HEK293 (cell line): Measurements from ENCODE around the gene TPRX2.
"Not testable (repeated sequence)": the region's sequence is repeated elsewhere in the genome, so short reads cannot be mapped to it uniquely, and the experiment has no call there.

Source experiments
- CTCF ChIA-PET: fragments of 350-600 bp; formaldehyde crosslinking; extraction: SDS; loops from one replicate; lab custom pipeline; 2021; ENCODE audit warnings: antibody characterized with exemption; lab: Yijun Ruan, JAX
- POLR2A ChIA-PET: fragments of 300-600 bp; formaldehyde crosslinking; extraction: SDS; loops from one replicate; lab custom pipeline; 2020; ENCODE audit warnings: antibody characterized with exemption, inconsistent platforms; lab: Yijun Ruan, JAX
- H3K27ac ChIP-seq: fragments of 200-500 bp; sonication (Bioruptor generic); 2 replicates; pipeline ENCODE4 v1.5.1; 2014; ENCODE audit warnings: low read depth, low read length, control low read depth, inconsistent platforms; ENCODE audit errors: extremely low read depth
- H3K36me3 ChIP-seq, 2 experiments: fragments of 200-500 bp in 1 of 2; sonication (Bioruptor generic) in 1 of 2; 1 replicate in 1 of 2; 2 replicates in 1 of 2; pipeline ENCODE4 v1.5.1; 2014 to 2017; ENCODE audit warnings: inconsistent platforms in 2 of 2, low read length in 2 of 2; ENCODE audit not compliant: control insufficient read depth in 2 of 2, insufficient read depth in 1 of 2
- H3K4me1 ChIP-seq: fragments of 200-500 bp; sonication (Bioruptor generic); 2 replicates; pipeline ENCODE4 v1.5.1; 2014; ENCODE audit warnings: mild to moderate bottlenecking, low read length, inconsistent platforms; ENCODE audit not compliant: control insufficient read depth, insufficient read depth
- H3K4me3 ChIP-seq: 2 replicates; pipeline ENCODE4 v1.5.1; 2011; ENCODE audit warnings: low read depth, mild to moderate bottlenecking, control low read depth, low read length, moderate library complexity
- H3K9me3 ChIP-seq: fragments of 200-500 bp; sonication (Bioruptor generic); 2 replicates; pipeline ENCODE4 v1.5.1; 2014; ENCODE audit warnings: low read depth, low read length, inconsistent platforms; ENCODE audit not compliant: control insufficient read depth, insufficient read depth
- AEBP2 ChIP-seq: fragments of 450-650 bp; formaldehyde crosslinking; IDR thresholded peaks from 2 replicates; pipeline ENCODE4 v1.5.1; 2016; ENCODE audit warnings: missing biosample characterization, missing genetic modification characterization, borderline replicate concordance
- CTCF ChIP-seq: fragments of 450-650 bp; formaldehyde crosslinking; IDR thresholded peaks from 2 replicates; pipeline ENCODE4 v1.5.1; 2016; ENCODE audit warnings: missing biosample characterization, missing genetic modification characterization
- KLF8 ChIP-seq: fragments of 450-650 bp; formaldehyde crosslinking; IDR thresholded peaks from 2 replicates; pipeline ENCODE4 v1.5.1; 2016; ENCODE audit warnings: missing biosample characterization, missing genetic modification characterization
- TCF7L2 ChIP-seq: IDR thresholded peaks from 2 replicates; pipeline ENCODE4 v1.6.1; 2011; ENCODE audit warnings: low read depth, mild to moderate bottlenecking, inconsistent platforms, low read length, moderate library complexity, borderline replicate concordance
- ZNF112 ChIP-seq: fragments of 450-650 bp; formaldehyde crosslinking; IDR thresholded peaks from 2 replicates; pipeline ENCODE4 v1.5.0; 2017; ENCODE audit warnings: missing biosample characterization, missing genetic modification characterization
- ZNF132 ChIP-seq: fragments of 450-650 bp; formaldehyde crosslinking; IDR thresholded peaks from 2 replicates; pipeline ENCODE4 v1.5.1; 2017; ENCODE audit warnings: missing biosample characterization, missing genetic modification characterization, borderline replicate concordance
- ZNF157 ChIP-seq: fragments of 450-650 bp; formaldehyde crosslinking; IDR thresholded peaks from 2 replicates; pipeline ENCODE4 v1.5.1; 2016; ENCODE audit warnings: missing biosample characterization, missing genetic modification characterization
- ZNF248 ChIP-seq: fragments of 450-650 bp; formaldehyde crosslinking; IDR thresholded peaks from 2 replicates; pipeline ENCODE4 v1.5.1; 2017; ENCODE audit warnings: missing biosample characterization, missing genetic modification characterization
- ZNF266 ChIP-seq: fragments of 450-650 bp; formaldehyde crosslinking; IDR thresholded peaks from 2 replicates; pipeline ENCODE4 v1.5.1; 2016; ENCODE audit warnings: missing biosample characterization, missing genetic modification characterization, low read depth
- ZNF354C ChIP-seq: fragments of 450-650 bp; formaldehyde crosslinking; IDR thresholded peaks from 2 replicates; pipeline ENCODE4 v1.5.1; 2016; ENCODE audit warnings: missing biosample characterization, missing genetic modification characterization, low read depth, borderline replicate concordance
- ZNF391 ChIP-seq: fragments of 450-650 bp; formaldehyde crosslinking; IDR thresholded peaks from 2 replicates; pipeline ENCODE4 v1.5.1; 2016; ENCODE audit warnings: low read depth, missing biosample characterization, missing genetic modification characterization, borderline replicate concordance
- ZNF571 ChIP-seq: fragments of 450-650 bp; formaldehyde crosslinking; IDR thresholded peaks from 2 replicates; pipeline ENCODE4 v1.5.0; 2017; ENCODE audit warnings: missing biosample characterization, missing genetic modification characterization
- ZNF610 ChIP-seq: fragments of 450-650 bp; formaldehyde crosslinking; IDR thresholded peaks from 2 replicates; pipeline ENCODE4 v1.5.1; 2016; ENCODE audit warnings: missing biosample characterization, missing genetic modification characterization, borderline replicate concordance
- ZNF664 ChIP-seq: fragments of 450-650 bp; formaldehyde crosslinking; IDR thresholded peaks from 2 replicates; pipeline ENCODE4 v1.5.1; 2016; ENCODE audit warnings: missing biosample characterization, missing genetic modification characterization
- ZSCAN18 ChIP-seq: fragments of 450-650 bp; formaldehyde crosslinking; IDR thresholded peaks from 2 replicates; pipeline ENCODE4 v1.5.1; 2016; ENCODE audit warnings: missing biosample characterization, missing genetic modification characterization
- TF ChIP-seq, protein P1 (sequence below): fragments of 450-650 bp; formaldehyde crosslinking; IDR thresholded peaks from 2 replicates; pipeline ENCODE4; 2016; ENCODE audit warnings: missing biosample characterization, missing genetic modification characterization

The TPRX2 gene

GRCh38 chr19:47901370-47901769 is 42.3 kb downstream of the TPRX2 start:
- no peak for TF ChIP-seq ZSCAN18 (tag by site-specific recombination)
- no peak for TF ChIP-seq ZNF610 (tag by site-specific recombination)
- TF ChIP-seq AEBP2 (tag by site-specific recombination): no peak
- no peak for TF ChIP-seq ZNF157
- TF ChIP-seq ZNF571 (tag by site-specific recombination): no peak
- TF ChIP-seq CTCF: no peak
- TF ChIP-seq ZNF664 (tag by site-specific recombination): no peak
- TF ChIP-seq ZNF132: no peak
- TF ChIP-seq ZNF266: no peak
- TF ChIP-seq ZNF248 (tag by site-specific recombination): no peak
- TF ChIP-seq KLF8 (tag by site-specific recombination): no peak
- TF ChIP-seq TCF7L2: no peak
- TF ChIP-seq, protein P1, sequence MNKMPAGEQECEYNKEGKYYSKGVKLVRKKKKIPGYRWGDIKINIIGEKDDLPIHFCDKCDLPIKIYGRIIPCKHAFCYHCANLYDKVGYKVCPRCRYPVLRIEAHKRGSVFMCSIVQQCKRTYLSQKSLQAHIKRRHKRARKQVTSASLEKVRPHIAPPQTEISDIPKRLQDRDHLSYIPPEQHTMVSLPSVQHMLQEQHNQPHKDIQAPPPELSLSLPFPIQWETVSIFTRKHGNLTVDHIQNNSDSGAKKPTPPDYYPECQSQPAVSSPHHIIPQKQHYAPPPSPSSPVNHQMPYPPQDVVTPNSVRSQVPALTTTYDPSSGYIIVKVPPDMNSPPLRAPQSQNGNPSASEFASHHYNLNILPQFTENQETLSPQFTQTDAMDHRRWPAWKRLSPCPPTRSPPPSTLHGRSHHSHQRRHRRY: no peak
- no peak for TF ChIP-seq ZNF391 (tag by site-specific recombination)
- TF ChIP-seq ZNF112 (tag by site-specific recombination): no peak
- TF ChIP-seq ZNF354C: no peak
- TF ChIP-seq, all 188 proteins: peak for 0
- Histone ChIP-seq H3K27ac (no peak overlapping the region), H3K4me1 (no peaks in the 10 kb centered on the region), H3K4me3 (no peak overlapping the region), H3K36me3 (no peaks in the 10 kb centered on the region), H3K9me3 (no peaks in the 10 kb centered on the region)
- ChIA-PET CTCF (interaction anchor here (0.6 to 1.7 kb wide), 2 partner anchors 32 to 483 kb away, joined by 4 to 5 read pairs; no protein-coding TSS in a partner anchor), POLR2A (no interaction called here)

DNA sequence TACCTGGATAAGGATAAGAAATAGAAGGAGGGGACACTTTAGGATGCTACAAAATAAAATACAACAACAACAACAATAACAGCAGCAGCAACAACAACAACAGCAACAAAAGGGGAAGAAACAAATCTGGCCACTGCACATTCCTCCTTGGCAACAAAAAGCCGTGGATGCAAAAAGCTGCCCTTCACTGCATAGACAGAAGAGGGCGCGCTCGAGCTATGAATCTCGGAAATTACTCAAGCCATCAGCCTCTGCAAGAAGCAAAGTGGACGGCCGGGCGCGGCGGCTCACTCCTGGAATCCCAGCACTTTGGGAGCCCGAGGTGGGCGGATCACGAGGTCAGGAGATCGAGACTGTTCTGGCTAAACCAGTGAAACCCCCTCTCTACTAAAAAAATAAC is 50.3 kb downstream of the TPRX2 start:
- H3K4me3 ChIP-seq, H3K36me3 ChIP-seq, POLR2A ChIA-PET, H3K9me3 ChIP-seq, H3K27ac ChIP-seq, H3K4me1 ChIP-seq, CTCF ChIA-PET: not testable (repeated sequence)

GRCh38 chr19:47910191-47910590 is 51.2 kb downstream of the TPRX2 start:
- H3K4me3 ChIP-seq, POLR2A ChIA-PET, H3K27ac ChIP-seq, H3K36me3 ChIP-seq, H3K4me1 ChIP-seq, H3K9me3 ChIP-seq, CTCF ChIA-PET: not testable (repeated sequence)
